ENCODE results near the gene AIDA.

The AIDA gene

DNA sequence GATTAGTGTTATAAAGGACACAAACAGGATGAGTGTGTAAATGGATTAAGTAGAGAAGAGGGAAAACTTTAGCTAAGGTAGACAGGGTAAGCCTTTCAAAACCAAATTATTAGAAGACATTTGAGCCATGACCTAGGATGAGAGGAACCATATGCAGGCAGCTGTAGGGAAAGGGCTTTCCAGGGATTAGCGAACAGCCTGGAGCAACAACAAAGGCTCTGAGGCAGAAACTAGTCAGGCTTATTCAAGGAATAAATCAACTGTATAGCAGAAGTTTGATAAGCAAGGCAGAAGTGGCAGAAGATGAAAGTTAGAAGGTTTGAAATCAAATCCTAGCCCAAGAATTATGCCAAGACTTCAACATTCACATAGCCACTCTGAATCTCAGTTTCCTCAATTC lies 21.3 kb downstream of the AIDA start:
- H3K36me3 ChIP-seq (ENCODE audit: control insufficient read depth in 2 of 2, insufficient read depth in 1 of 2, low read length in 2 of 2): peaks cover 4 to 17% of the 10 kb centered on the region in 2 experiments
- no peaks in the 10 kb centered on the region for H3K9me3 ChIP-seq (ENCODE audit: control insufficient read depth, insufficient read depth, low read depth, low read length)
- H3K4me1 ChIP-seq (ENCODE audit: control insufficient read depth, insufficient read depth, low read length): no peaks in the 10 kb centered on the region
- TF ChIP-seq ZNF2 (tag by site-specific recombination; IDR thresholded peaks at IDR 0.05) (no peak), ZNF184 (tag by site-specific recombination; IDR thresholded peaks at IDR 0.05) (no peak), ZNF133 (tag by site-specific recombination; IDR thresholded peaks at IDR 0.05) (no peak), TCF7L2 (IDR thresholded peaks at IDR 0.05; ENCODE audit: borderline replicate concordance, low read depth, low read length) (no peak), GLI4 (tag by site-specific recombination; IDR thresholded peaks at IDR 0.05) (no peak), ZNF624 (tag by site-specific recombination; IDR thresholded peaks at IDR 0.05) (no peak), TSHZ1 (tag by site-specific recombination; IDR thresholded peaks at IDR 0.05; ENCODE audit: borderline replicate concordance) (no peak), ZNF777 (tag by site-specific recombination; IDR thresholded peaks at IDR 0.05; ENCODE audit: borderline replicate concordance) (no peak), ZNF155 (tag by site-specific recombination; IDR thresholded peaks at IDR 0.05) (no peak), ZNF16 (tag by site-specific recombination; IDR thresholded peaks at IDR 0.05; ENCODE audit: low read depth) (no peak), ZNF785 (tag by site-specific recombination; IDR thresholded peaks at IDR 0.05) (no peak)
- TF ChIP-seq, protein P1, sequence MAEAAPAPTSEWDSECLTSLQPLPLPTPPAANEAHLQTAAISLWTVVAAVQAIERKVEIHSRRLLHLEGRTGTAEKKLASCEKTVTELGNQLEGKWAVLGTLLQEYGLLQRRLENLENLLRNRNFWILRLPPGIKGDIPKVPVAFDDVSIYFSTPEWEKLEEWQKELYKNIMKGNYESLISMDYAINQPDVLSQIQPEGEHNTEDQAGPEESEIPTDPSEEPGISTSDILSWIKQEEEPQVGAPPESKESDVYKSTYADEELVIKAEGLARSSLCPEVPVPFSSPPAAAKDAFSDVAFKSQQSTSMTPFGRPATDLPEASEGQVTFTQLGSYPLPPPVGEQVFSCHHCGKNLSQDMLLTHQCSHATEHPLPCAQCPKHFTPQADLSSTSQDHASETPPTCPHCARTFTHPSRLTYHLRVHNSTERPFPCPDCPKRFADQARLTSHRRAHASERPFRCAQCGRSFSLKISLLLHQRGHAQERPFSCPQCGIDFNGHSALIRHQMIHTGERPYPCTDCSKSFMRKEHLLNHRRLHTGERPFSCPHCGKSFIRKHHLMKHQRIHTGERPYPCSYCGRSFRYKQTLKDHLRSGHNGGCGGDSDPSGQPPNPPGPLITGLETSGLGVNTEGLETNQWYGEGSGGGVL (tag by site-specific recombination; IDR thresholded peaks at IDR 0.05): no peak
- TF ChIP-seq, protein P2, sequence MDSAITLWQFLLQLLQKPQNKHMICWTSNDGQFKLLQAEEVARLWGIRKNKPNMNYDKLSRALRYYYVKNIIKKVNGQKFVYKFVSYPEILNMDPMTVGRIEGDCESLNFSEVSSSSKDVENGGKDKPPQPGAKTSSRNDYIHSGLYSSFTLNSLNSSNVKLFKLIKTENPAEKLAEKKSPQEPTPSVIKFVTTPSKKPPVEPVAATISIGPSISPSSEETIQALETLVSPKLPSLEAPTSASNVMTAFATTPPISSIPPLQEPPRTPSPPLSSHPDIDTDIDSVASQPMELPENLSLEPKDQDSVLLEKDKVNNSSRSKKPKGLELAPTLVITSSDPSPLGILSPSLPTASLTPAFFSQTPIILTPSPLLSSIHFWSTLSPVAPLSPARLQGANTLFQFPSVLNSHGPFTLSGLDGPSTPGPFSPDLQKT (IDR thresholded peaks at IDR 0.05; ENCODE audit: borderline replicate concordance, low read depth, low read length): no peak
- H3K4me3 ChIP-seq (ENCODE audit: low read depth, low read length): no peak overlapping the region
- H3K27ac ChIP-seq (ENCODE audit: extremely low read depth, low read depth, low read length): no peak overlapping the region
- POLR2A ChIA-PET: no interaction called here
- CTCF ChIA-PET: no interaction called here

GRCh38 chr1:222680080-222680479 lies 32.2 kb downstream of the AIDA start:
- ChIA-PET CTCF (interaction anchor here (0.6 kb wide), 1 partner anchor 852 kb away, joined by 5 read pairs; no protein-coding TSS in a partner anchor), POLR2A (interaction anchor here (0.6 to 0.9 kb wide), 2 partner anchors 33 to 263 kb away, joined by 3 read pairs; no protein-coding TSS in a partner anchor)
- H3K4me1 ChIP-seq (ENCODE audit: control insufficient read depth, insufficient read depth, low read length): no peaks in the 10 kb centered on the region
- H3K9me3 ChIP-seq (ENCODE audit: control insufficient read depth, insufficient read depth, low read depth, low read length): no peaks in the 10 kb centered on the region
- H3K4me3 ChIP-seq (ENCODE audit: low read depth, low read length): no peak overlapping the region
- no peak for TF ChIP-seq ZNF48 (tag by site-specific recombination; IDR thresholded peaks at IDR 0.05)
- no peak for TF ChIP-seq ZSCAN23 (tag by site-specific recombination; IDR thresholded peaks at IDR 0.05)
- no peak for TF ChIP-seq ZFP37 (tag by site-specific recombination; IDR thresholded peaks at IDR 0.05)
- TF ChIP-seq, protein P3, sequence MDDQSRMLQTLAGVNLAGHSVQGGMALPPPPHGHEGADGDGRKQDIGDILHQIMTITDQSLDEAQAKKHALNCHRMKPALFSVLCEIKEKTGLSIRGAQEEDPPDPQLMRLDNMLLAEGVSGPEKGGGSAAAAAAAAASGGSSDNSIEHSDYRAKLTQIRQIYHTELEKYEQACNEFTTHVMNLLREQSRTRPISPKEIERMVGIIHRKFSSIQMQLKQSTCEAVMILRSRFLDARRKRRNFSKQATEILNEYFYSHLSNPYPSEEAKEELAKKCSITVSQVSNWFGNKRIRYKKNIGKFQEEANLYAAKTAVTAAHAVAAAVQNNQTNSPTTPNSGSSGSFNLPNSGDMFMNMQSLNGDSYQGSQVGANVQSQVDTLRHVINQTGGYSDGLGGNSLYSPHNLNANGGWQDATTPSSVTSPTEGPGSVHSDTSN (CRISPR knock-in tag; IDR thresholded peaks at IDR 0.05): no peak
- TF ChIP-seq ZNF830 (tag by site-specific recombination; IDR thresholded peaks at IDR 0.05; ENCODE audit: low read depth): no peak
- TF ChIP-seq ZNF223 (tag by site-specific recombination; IDR thresholded peaks at IDR 0.05): no peak
- TF ChIP-seq ZNF239 (tag by site-specific recombination; IDR thresholded peaks at IDR 0.05): no peak
- TF ChIP-seq, protein P4, sequence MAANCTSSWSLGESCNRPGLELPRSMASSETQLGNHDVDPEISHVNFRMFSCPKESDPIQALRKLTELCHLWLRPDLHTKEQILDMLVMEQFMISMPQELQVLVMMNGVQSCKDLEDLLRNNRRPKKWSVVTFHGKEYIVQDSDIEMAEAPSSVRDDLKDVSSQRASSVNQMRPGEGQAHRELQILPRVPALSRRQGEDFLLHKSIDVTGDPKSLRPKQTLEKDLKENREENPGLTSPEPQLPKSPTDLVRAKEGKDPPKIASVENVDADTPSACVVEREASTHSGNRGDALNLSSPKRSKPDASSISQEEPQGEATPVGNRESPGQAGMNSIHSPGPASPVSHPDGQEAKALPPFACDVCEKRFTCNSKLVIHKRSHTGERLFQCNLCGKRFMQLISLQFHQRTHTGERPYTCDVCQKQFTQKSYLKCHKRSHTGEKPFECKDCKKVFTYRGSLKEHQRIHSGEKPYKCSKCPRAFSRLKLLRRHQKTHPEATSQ (tag by site-specific recombination; IDR thresholded peaks at IDR 0.05): no peak
- TF ChIP-seq ZNF155 (tag by site-specific recombination; IDR thresholded peaks at IDR 0.05): no peak
- TF ChIP-seq ZNF10 (tag by site-specific recombination; IDR thresholded peaks at IDR 0.05): no peak
- no peak for TF ChIP-seq ZNF157 (tag by site-specific recombination; IDR thresholded peaks at IDR 0.05)
- no peak for TF ChIP-seq ZNF529 (tag by site-specific recombination; IDR thresholded peaks at IDR 0.05; ENCODE audit: insufficient replicate concordance)
- no peak for TF ChIP-seq PRDM1 (tag by site-specific recombination; IDR thresholded peaks at IDR 0.05)
- TF ChIP-seq ZNF24 (tag by site-specific recombination; IDR thresholded peaks at IDR 0.05): no peak
- peaks cover 12 to 23% of the 10 kb centered on the region in 2 experiments for H3K36me3 ChIP-seq (ENCODE audit: control insufficient read depth in 2 of 2, insufficient read depth in 1 of 2, low read length in 2 of 2)
- H3K27ac ChIP-seq (ENCODE audit: extremely low read depth, low read depth, low read length): no peak overlapping the region
